ENCODE measurements around the gene PCBD2. TPM values are rescaled to one million over a fixed set of nuclear protein-coding genes. Genes with fewer than 3 reads are reported as not detected.

Gene PCBD2
- total RNA-seq, 4 donors from 2014 or later = 8.0 to 12.8 (median 8.8) TPM

Small RNA genes lying within 50 kb of the gene (small RNA-seq; reads per million reads assigned to genes)
- gene MIR4461 (0 reads per million in 4 donors), gene MTND3P25 (0 reads per million in 4 donors), gene MTND4LP30 (0 to 0.15 (median 0) reads per million in 4 donors)

Other genes starting within 250 kb of the PCBD2 start
- gene CAMLG, start 166.6 kb upstream of the PCBD2 start, total RNA-seq = 10 to 100 TPM in 3 of 4 donors, 1 to 10 TPM in 1; 9.4 to 31.7 (median 18.0) TPM
- gene DDX46, start 146.4 kb upstream of the PCBD2 start, total RNA-seq = 10 to 100 TPM; 19.6 to 39.9 (median 30.6) TPM
- gene C5orf24, start 59.2 kb upstream of the PCBD2 start, total RNA-seq = 10 to 100 TPM; 17.9 to 36.2 (median 24.7) TPM
- 10 to 100 TPM; 20.2 to 43.9 (median 35.2) TPM for gene TXNDC15, start 30.8 kb upstream of the PCBD2 start, total RNA-seq
- under 1 TPM in 2 of 4 donors, not detected in 2; 0.23 to 0.76 TPM for gene CATSPER3, start 62.8 kb downstream of the PCBD2 start, total RNA-seq
- 1,000 to 10,000 TPM in 1 of 4 donors, 100 to 1,000 TPM in 3; 571 to 1,232 (median 680) TPM for gene PITX1, start 129.1 kb downstream of the PCBD2 start, total RNA-seq

Data from esophagus squamous epithelium (tissue), 4 donors.